HUES6 (cell line): ENCODE results near the gene CRTAC1.
"Not testable (repeated sequence)": the region's sequence is repeated elsewhere in the genome, so short reads cannot be mapped to it uniquely, and the experiment has no call there.

Source experiments
- H3K27ac ChIP-seq: 2 replicates; pipeline ENCODE4 v1.7.0; 2013; ENCODE audit warnings: low read depth, mild to moderate bottlenecking, low read length, inconsistent platforms
- H3K27me3 ChIP-seq: 2 replicates; pipeline ENCODE4 v1.6.1; 2013; ENCODE audit warnings: low read length; ENCODE audit not compliant: control insufficient read depth, insufficient read depth
- H3K36me3 ChIP-seq: 2 replicates; pipeline ENCODE4 v1.6.1; 2013; ENCODE audit warnings: low read length; ENCODE audit not compliant: control insufficient read depth, insufficient read depth
- H3K4me1 ChIP-seq: 2 replicates; pipeline ENCODE4 v1.6.1; 2013; ENCODE audit warnings: low read length; ENCODE audit not compliant: control insufficient read depth, insufficient read depth
- H3K4me3 ChIP-seq: 2 replicates; pipeline ENCODE4 v1.5.1; 2013; ENCODE audit warnings: low read depth, low read length
- H3K9ac ChIP-seq: one replicate; pipeline ENCODE4 v1.6.1; 2013; ENCODE audit warnings: mild to moderate bottlenecking, low read length
- H3K9me3 ChIP-seq: 2 replicates; pipeline ENCODE4 v1.6.1; 2013; ENCODE audit warnings: low read depth, low read length; ENCODE audit not compliant: control insufficient read depth, insufficient read depth

CRTAC1 gene

GRCh38 chr10:97841166-97841565, 189.3 kb downstream of the CRTAC1 start:
- not testable (repeated sequence) for H3K9ac ChIP-seq, H3K27ac ChIP-seq, H3K9me3 ChIP-seq, H3K36me3 ChIP-seq, H3K4me3 ChIP-seq, H3K4me1 ChIP-seq
- peaks cover 14% of the 10 kb centered on the region; the same call in 1 of the 2 replicates for H3K27me3 ChIP-seq

DNA sequence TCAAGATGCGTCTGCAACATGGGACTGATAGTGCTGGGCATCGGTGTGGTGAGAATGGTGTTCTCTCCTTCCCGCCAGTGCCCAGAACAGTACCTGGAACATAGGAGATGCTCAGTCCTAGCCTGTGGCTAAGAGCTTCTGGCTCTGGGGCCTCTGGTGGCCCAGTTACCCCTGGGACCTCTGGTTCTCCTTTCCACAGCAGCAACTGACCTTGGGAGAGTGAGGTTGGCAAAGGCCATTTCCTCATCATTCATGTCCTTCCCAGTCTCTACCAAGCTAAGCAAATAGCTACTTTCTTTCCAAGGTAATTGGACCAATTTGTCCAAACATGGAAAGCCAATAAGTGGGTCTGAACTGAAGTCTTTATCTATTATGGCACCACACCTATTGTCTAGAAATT, 192.3 kb downstream of the CRTAC1 start:
- Histone ChIP-seq H3K27me3 (no peaks in the 10 kb centered on the region; the same call in 1 of the 2 replicates), H3K4me3 (no peak overlapping the region), H3K27ac (no peak overlapping the region), H3K9me3 (peaks cover 8% of the 10 kb centered on the region; the same call in 1 of the 2 replicates), H3K36me3 (no peaks in the 10 kb centered on the region), H3K9ac (no peak overlapping the region), H3K4me1 (no peaks in the 10 kb centered on the region)

GRCh38 chr10:97836446-97836845, 194.0 kb downstream of the CRTAC1 start:
- Histone ChIP-seq H3K4me3 (no peak overlapping the region), H3K9me3 (peaks cover 8% of the 10 kb centered on the region; the same call in 1 of the 2 replicates), H3K9ac (no peak overlapping the region), H3K4me1 (no peaks in the 10 kb centered on the region), H3K27me3 (no peaks in the 10 kb centered on the region), H3K27ac (no peak overlapping the region), H3K36me3 (no peaks in the 10 kb centered on the region)

DNA sequence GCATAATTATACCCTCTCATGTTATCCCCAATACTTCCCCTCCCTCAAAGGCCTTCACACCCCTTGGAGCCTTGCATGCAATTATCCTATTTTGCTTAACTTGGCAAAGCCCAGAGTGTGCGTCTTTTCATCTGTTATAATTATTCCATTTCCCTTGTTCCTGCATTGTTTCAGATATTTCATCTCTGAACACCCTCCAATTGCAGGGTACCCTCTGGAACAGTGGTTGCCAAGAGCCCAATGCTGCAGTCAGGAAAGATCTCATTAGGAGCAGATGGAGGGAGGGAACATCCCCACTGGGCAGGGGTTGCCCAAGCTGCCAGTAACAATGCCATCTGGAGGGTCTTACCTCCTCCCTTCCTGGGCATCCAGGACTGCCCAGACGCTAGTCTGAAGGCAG, 199.2 kb downstream of the CRTAC1 start:
- no peaks in the 10 kb centered on the region for H3K36me3 ChIP-seq
- H3K27me3 ChIP-seq = no peaks in the 10 kb centered on the region
- H3K4me1 ChIP-seq = no peaks in the 10 kb centered on the region
- no peak overlapping the region for H3K9ac ChIP-seq
- no peak overlapping the region for H3K4me3 ChIP-seq
- no peak overlapping the region for H3K27ac ChIP-seq
- H3K9me3 ChIP-seq = no peaks in the 10 kb centered on the region

GRCh38 chr10:97830064-97830463, 200.4 kb downstream of the CRTAC1 start:
- Histone ChIP-seq H3K36me3 (no peaks in the 10 kb centered on the region), H3K27me3 (no peaks in the 10 kb centered on the region), H3K9me3 (no peaks in the 10 kb centered on the region), H3K4me1 (no peaks in the 10 kb centered on the region), H3K4me3 (no peak overlapping the region), H3K27ac (no peak overlapping the region), H3K9ac (no peak overlapping the region)

DNA sequence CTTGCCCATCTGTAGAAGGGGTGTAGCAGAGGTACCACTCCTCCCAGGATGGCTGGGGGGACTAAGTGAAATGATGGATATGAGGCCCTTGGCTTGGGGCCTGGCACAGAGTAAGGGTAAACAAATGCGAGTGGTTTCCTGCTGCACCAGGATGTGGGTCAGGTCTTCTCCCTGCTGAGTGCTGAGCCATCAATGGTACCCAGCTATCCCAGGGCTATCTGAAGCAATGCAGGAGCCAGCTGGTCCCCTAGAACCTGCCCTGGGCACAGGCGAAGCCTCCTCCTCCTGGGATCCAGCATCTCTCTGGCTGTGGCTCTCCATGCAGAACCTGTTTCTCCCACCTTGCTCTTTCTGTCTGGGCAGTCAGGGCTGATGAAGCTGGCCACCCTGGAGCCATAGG, 201.7 kb downstream of the CRTAC1 start:
- Histone ChIP-seq H3K27ac (no peak overlapping the region), H3K9me3 (no peaks in the 10 kb centered on the region), H3K9ac (no peak overlapping the region), H3K27me3 (no peaks in the 10 kb centered on the region), H3K36me3 (no peaks in the 10 kb centered on the region), H3K4me3 (no peak overlapping the region), H3K4me1 (no peaks in the 10 kb centered on the region)

- Histone ChIP-seq H3K36me3 (no peaks in the 10 kb centered on the region), H3K4me3 (no peak overlapping the region), H3K4me1 (no peaks in the 10 kb centered on the region), H3K9me3 (no peaks in the 10 kb centered on the region), H3K27me3 (no peaks in the 10 kb centered on the region), H3K9ac (no peak overlapping the region), H3K27ac (no peak overlapping the region)
Measured at GRCh38 chr10:97827702-97828291, 202.6 kb downstream of the CRTAC1 start.

GRCh38 chr10:97826892-97827291, 203.5 kb downstream of the CRTAC1 start:
- no peaks in the 10 kb centered on the region for H3K9me3 ChIP-seq
- no peaks in the 10 kb centered on the region for H3K36me3 ChIP-seq
- H3K27ac ChIP-seq = no peak overlapping the region
- H3K4me3 ChIP-seq = no peak overlapping the region
- H3K4me1 ChIP-seq = peaks cover 6% of the 10 kb centered on the region; the same call in 1 of the 2 replicates
- H3K9ac ChIP-seq = no peak overlapping the region
- no peaks in the 10 kb centered on the region for H3K27me3 ChIP-seq

GRCh38 chr10:97825020-97825760, 205.2 kb downstream of the CRTAC1 start:
- H3K27me3 ChIP-seq = no peaks in the 10 kb centered on the region
- H3K36me3 ChIP-seq = no peaks in the 10 kb centered on the region
- H3K4me1 ChIP-seq = peaks cover 13% of the 10 kb centered on the region
- H3K9ac ChIP-seq = no peak overlapping the region
- H3K4me3 ChIP-seq = no peak overlapping the region
- H3K27ac ChIP-seq = no peak overlapping the region
- H3K9me3 ChIP-seq = no peaks in the 10 kb centered on the region

- Histone ChIP-seq H3K27me3 (no peaks in the 10 kb centered on the region), H3K4me1 (peaks cover 13% of the 10 kb centered on the region), H3K36me3 (no peaks in the 10 kb centered on the region), H3K4me3 (no peak overlapping the region), H3K9ac (no peak overlapping the region), H3K9me3 (no peaks in the 10 kb centered on the region), H3K27ac (no peak overlapping the region)
Measured at GRCh38 chr10:97823734-97824133, 206.7 kb downstream of the CRTAC1 start.

DNA sequence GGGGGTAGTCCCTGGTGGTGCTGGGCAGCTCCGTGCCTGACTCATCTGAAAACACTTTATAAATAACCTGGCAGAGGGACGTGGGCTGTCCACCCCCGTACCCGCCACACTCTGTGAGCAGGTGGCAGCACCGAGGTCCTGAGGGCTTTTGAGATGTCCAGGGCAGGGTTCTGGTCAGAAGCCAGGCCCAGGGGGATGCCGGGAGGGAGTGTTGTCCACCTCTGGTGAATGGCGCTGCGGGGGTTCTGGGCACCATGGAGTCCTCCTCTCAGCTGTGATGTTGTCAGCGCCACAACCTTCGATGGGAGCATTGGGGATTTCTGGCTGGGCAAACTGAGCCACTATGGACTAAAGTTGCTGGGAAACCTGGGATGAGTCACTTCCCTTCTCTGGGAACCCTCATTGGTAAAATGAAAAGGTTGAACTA, 208.1 kb downstream of the CRTAC1 start:
- H3K36me3 ChIP-seq = no peaks in the 10 kb centered on the region
- H3K9me3 ChIP-seq = no peaks in the 10 kb centered on the region
- H3K4me3 ChIP-seq = no peak overlapping the region
- peaks cover 13% of the 10 kb centered on the region for H3K4me1 ChIP-seq
- no peak overlapping the region for H3K27ac ChIP-seq
- H3K9ac ChIP-seq = no peak overlapping the region
- no peaks in the 10 kb centered on the region for H3K27me3 ChIP-seq
